ENCODE data around the gene LEKR1.
"Not testable (repeated sequence)": the region's sequence is repeated elsewhere in the genome, so short reads cannot be mapped to it uniquely, and the experiment has no call there.

The LEKR1 gene

DNA sequence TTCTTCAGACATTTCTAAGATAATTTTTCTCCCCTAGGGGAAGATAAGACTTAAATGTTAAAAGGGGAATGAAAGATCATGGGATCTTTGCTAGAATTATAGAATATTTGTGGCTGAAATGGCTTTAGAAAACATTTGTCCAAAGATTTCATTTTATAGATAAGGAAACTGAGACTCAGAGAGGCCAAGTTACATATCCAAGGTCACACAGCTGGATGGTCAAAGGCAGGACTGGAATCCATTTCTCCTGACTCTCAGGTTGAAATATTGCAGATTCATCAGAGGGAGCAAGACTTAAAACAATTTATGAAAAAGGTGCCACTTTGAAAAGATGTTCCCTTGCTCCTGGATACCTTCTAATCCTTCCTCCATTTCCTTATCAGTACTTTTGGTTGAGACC lies 19.5 kb upstream of the LEKR1 start:
- DNase-seq (ENCODE audit: low read depth, low spot score): no peak

DNA sequence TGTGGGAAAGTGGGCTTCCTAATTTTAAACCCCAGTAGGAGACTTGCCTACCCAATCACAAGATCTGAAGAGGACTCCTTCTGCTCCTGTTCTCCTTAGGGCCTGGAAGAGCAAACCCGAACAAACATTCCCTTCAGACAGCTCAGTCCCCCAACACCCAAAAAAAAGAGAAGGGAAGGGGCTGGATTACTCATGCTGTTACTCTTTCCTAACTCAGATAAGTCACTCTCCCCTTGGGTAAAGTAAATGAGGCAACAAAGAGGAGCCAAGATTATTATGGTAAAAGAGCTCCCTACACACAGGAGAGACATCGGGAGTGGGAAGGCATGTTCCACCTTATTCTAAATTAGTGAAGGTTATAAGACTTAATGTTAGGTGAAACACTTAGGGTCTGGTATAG lies 18.1 kb upstream of the LEKR1 start:
- DNase-seq (ENCODE audit: low read depth, low spot score): no peak

DNA sequence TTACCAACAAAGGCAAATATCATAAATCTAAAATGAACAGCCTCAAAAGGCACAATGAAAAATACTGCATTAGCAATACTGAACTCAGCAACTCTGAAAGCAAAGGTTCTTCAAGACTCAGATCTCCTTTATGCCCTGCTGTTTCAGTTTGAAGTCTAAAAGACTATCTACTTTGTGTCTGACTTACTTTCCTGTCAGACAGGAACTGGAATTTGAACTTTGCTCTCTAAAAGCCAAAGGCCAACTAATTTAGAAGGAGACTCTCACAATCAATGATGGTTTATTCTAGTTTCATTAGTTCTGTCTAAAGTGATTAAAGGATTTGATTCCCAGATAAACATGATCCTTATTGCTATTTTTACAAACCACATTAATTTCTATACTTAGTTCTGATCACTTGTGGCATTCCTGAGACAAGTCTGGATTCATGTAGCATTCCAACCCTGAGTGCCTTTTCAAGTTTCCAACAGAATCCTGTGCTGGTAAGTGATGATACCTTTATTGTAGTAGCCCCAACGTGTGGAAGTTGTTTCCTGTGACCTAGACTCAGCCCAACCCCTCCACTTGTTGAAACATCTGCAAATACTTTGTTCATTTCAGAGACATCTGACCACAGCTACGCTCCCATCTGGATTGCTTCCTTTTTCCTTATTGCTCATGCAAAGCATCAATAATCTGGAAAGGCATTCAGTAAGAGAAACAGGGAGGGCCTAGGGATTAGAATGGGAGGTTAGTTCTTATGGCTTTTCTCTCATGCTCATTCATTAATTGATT lies 14.9 kb upstream of the LEKR1 start:
- no peak for DNase-seq (ENCODE audit: low read depth, low spot score)

DNA sequence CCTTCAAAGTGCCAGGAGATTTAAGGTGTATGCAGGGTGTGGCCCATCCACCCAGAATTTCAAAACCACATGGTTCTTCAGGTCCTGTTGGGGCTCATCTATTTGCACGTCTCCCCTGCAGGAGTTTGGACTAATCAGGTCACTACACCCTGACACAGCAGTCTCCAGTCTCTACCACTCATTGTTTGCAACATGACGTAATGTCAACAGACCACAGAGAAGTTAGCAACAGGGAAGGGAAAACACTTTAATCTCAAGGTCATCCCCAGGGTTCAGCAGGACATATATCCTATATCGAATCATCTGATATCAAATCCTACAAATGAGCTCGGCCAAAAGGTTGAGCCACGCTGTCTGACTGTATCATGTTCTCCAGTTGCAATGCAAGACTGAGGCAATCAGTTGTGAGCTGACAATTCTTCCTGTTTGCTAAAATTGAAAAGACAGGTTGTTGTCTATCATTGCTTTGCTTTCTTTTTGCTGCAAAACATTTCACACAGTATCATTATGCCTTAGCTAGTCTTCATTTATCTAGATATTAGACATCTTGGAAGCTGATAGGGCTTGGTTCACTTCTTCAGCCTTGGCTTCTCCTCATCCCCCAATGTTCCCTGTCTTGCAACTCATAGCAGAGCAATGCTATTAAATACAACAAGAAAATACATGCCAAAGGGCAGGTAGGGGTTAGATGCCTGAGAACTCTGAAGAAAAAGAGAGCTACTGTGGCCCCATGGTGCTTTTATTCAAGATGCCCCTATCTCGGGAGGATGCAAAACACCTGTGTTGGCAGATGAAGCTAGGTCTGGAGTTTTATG lies 13.4 kb upstream of the LEKR1 start:
- DNase-seq (ENCODE audit: low read depth, low spot score): no peak

DNA sequence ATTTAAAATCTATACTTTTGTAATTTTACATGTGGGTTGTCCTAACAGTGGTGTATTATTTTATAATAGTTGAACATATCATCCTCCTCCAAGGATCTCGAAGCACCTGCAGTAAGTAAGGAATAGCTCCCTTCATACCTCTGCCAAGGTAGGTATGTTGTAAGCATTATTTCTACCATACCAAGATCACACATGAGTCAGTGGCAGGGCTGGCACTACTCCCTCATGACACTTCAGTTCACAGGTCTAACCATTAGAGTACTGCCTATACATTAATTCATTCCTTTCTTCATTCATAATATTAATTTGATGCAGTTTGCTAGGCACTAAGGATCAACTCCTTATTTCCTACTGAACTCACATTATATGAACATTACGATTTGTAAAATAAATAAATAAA lies 11.9 kb upstream of the LEKR1 start:
- DNase-seq (ENCODE audit: low read depth, low spot score): no peak

DNA sequence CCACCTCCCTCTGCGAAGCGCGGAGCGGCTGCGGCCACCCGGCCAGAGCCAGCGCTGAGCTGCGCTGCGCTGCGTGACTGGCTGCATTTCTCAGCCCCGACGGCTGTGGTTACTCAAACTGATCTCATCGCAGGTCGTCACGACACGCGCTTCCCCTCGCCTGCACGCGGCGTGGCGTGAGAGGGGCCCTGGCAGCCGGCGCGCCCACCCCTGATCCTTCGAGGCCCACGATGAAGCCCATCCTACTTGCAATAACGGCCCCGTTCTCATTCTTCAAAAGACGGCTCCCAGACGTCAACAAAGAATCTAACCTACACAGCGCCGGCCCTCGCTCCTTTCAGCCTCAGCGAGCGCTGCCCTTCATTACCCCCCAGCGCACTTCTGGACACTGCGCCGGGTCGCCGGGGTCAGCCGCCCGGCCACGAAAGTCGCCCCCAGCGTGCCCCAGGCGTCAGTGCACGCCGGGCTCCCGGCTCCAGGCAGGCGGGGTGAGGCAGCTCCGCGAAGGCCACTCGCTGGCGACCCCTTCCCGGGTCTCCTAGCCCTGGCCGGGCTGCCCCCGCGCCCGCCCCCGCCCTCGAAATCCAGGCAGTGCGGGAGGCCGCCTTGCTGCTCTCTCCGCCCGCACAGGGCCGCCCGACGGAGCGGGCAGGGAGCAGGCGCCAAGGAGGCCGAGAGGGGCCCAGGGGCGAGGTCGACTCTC lies 9.9 kb upstream of the LEKR1 start:
- no peak for DNase-seq (ENCODE audit: low read depth, low spot score)

DNA sequence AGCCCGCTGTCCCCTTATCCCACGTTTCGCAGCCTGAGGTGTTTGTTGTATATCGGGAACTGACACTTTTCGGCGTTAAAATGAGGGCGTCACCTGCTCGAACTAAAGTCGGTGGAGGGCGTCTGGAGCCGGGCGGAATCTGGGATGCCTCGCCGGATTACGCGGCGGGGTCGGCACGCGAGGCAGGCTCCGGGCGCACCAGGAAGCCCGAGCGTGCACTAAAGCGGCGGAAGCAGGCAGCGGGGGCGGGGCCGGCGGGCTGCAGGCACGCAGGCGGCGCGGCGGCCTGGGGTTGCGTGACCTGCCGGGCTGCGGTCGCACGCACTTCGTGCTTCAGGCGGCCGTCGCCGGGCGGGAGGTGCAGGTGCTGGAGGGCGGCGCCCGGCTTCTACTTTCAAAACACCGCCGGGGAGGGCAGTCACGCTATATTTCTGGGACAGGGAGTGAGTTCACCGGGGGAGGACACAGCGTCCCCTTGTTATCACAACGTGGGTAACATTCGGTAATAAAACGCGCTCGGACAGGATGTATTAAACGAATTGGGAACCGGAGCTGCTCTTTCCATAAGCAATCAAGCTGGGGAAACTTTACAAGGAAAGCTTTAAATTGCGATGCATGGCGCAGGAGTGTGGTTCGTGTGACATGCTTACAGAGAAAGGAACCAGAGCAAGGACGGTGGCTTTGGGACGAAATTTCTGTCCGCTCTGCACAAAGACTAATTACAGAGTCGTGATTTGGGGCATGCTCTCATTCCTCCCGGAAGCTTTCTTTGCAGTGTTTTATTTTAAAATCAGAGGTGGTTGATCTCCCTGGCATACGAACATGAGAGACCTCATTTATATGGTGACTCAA lies 9.1 kb upstream of the LEKR1 start:
- DNase-seq (ENCODE audit: low read depth, low spot score): no peak

DNA sequence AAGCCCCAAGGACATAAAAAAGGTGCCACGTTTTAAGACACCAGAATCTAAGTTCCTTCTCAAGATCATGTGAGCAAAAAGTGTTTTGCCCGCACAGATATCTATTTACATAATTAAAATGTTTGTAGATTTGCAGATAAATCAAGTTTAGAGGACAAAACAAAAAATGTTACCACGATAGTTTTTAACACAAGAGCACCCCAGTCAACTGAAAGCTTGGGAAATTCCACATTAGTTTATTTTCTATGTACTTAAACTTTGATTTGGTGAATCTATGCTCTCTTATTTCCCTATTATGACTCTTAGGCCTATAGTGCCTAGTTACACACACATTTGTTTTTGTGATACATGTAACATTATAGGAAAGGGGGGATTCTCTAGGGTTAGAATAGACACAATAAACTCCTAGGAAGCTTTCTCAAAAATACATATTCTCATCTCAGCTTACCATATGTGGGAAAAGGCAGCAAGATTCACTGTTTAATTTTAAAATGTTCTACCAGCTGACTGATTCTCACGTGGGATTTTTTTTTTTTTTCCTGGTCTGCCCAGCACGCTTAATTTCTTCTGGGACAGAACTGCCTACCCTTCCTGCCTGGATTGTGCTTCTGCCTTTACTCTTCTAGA lies 8.4 kb upstream of the LEKR1 start:
- DNase-seq (ENCODE audit: low read depth, low spot score): no peak

DNA sequence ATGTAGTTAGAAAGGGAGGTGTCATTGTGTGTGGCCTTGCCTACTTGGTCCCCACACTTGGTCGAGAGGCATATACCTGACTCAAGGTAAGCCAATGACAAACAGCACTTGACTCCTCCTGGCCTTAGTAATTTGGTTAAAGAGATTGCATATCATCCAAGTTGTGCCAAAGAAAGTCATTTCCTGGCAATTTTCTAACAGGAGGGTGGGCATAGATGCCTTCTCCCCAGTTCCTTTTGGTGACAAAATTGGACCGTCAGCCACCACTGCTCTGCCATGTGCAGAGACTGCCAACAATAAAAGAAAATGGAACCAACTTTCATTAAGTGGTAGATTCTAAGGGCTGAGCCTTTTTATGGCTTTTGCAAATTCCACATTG lies 7.9 kb upstream of the LEKR1 start:
- no peak for DNase-seq (ENCODE audit: low read depth, low spot score)

DNA sequence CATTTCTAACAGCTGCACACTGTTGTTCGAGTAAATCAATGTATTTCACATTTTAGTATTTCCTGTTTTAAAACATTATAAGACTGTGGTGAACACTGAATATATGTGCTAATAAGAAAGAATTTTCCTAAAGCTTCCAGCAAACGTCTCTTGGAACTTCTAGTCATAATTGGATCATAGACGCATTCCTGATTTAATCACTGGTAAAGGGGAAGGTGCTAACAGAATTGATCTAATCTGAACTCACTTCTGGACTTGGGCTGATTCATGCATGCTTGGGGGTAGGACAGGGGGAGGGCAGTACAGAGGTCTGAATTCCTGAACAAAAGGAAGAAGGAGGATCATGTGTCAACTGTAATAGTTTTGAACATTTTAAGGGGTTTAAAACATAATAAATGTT lies 7.3 kb upstream of the LEKR1 start:
- DNase-seq (ENCODE audit: low read depth, low spot score): no peak

DNA sequence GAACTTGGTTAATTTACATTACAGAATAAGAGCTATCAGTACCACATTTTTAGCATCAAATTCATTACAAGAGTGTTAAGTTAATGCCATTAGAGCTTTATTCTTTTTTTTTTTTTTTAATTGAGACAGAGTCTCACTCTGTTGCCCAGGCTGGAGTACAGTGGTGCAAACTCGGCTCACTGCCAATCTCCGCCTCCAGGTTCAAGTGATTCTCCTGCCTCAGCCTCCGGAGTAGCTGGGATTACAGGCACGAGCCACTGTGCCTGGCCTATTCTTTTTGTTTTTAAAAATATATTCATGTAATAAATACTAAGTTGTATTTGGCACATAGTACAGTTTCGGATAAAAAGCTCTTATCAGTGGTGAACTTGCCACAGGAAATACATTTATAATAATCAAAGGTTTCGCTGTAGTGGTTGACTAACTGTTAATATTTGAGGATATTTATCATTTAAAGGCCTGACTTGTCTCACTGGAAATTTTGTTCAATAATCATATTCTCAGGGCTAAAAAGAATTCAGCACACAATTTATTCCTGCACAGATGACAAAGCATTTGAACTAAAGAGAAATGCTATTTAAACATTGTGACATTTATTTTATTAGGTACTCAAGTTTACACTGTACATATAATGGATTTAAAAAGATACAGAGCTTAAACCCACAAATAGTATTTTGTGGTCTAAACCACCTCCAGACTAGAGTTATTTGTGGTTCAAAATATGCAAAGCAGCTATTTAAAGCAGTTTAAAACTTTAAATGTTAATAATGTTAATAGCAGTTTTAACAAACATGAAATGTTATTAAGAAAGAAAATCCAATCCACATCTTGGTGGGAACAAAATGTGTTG lies 6.1 kb upstream of the LEKR1 start:
- no peak for DNase-seq (ENCODE audit: low read depth, low spot score)

DNA sequence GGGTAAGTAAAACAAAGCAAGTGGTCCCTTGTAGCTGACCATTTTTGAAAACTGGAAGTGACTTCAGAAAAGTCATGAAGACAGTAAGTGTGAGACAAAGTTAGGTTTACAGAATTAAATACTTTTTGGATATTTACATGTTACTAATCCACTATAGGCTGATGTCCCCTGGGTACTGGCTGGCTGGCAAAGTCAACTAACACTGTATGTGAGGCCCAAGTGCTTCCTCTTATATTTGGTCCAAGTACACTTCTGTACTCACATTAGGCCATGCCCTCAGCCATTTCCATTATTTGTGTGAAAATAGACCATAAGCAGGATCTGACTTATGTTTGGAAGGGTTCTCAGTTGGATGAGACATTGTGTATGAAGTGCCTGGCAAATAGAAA lies 5.5 kb upstream of the LEKR1 start:
- no peak for DNase-seq (ENCODE audit: low read depth, low spot score)

DNA sequence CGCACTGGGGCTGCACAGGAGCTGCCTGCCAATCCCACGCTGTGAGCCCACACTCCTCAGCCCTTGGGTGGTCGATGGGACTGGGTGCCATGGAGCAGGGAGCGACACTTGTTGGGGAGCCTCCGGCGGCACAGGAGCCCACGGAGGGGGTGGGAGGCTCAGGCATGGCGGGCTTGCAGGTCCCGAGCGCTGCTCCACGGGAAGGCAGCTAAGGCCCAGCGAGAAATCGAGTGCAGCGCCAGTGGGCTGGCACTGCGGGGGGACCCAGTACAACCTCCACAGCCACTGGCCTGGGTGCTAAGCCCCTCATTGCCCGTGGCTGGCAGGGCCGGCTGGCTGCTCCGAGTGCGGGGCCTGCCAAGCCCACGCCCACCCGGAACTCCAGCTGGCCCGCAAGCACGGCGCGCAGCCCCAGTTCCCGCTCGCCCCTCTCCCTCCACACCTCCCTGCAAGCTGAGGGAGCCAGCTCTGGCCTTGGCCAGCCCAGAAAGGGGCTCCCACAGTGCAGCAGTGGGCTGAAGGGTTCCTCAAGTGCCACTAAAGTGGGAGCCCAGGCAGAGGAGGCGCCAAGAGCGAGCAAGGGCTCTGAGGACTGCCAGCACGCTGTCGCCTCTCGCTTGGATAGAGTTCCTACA lies 3.4 kb upstream of the LEKR1 start:
- not testable (repeated sequence) for DNase-seq (ENCODE audit: low read depth, low spot score)

DNA sequence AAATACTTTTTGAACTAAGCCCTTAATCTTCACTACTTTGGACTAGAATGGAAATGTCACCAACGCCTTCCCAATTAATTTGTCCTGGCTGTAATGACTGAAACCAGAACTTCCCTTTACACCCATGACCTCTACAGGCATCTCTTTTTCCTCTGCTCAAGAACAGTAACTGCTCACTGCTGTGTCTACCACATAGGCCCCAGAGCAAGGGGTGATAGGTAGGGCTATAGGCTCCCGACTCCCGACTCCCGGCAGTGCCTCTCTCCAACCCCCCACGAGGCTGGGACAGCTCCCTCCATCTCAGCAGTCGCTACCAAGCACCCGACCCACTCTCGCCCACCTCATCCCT lies 384 bp upstream of the LEKR1 start:
- no peak for DNase-seq (ENCODE audit: low read depth, low spot score)

DNA sequence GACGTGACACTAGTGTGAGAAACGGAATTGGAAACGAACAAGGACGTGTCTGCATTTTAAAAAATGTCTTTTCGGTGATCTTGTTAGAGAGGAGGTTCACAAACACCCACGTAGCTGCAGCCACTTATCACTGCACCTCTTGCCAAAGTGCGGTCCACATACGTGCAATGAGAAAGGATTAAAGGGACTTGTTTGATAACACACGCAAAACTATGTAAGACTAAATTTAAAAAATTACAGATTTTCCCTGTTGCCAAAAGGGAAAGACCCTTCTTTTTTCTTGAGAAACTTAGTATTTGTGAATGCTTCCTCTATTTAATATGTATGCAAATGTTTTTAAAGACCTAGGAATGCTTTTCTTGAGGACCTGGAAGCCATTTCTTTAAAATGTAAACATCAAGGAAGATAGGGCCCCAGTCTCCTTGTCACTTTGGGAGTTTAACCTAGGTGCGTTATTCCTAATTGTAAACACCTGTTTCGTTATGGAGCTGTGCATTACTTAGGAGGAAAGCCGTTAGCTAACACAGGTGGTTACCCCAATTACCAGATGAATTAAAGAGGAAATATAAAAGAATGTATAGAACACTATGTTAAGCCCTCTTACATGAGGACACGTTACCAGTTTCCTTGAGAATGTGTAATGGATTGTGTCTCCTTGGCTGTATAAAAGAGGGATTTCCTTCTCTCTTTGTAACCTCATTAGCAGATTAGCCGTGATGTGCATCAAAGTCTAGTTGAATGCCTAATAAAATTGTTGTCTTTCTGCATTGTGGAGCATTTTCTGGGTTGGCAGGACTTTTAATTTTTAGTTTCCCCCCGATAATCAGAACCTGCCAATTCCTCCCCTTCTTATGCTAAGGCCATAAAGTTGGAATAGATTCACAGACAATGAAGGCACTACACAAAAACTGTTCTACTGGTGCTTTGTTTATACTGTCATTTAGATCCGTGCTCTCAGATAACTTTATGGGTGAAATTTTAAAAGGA lies 1.0 kb downstream of the LEKR1 start:
- DNase-seq (ENCODE audit: low read depth, low spot score): no peak

DNA sequence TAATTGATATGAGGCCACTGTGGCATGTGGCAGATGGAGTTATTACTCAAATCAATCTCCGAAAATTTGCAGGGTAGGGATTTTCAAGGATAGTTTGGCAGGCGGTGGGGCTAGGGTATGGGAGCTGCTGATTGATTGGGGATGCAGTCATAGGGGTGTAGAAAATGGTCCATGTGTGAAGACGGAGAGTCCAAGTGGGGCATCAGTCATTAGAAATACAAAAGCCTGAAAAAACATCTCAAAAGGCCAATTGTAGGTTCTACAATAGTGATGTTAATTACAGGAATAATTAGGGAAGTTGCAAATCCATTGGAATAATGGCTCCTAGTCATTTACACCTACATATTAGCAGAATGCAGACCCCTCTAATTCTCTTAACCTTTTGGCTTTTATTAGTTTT lies 4.9 kb downstream of the LEKR1 start:
- DNase-seq (ENCODE audit: low read depth, low spot score): no peak

DNA sequence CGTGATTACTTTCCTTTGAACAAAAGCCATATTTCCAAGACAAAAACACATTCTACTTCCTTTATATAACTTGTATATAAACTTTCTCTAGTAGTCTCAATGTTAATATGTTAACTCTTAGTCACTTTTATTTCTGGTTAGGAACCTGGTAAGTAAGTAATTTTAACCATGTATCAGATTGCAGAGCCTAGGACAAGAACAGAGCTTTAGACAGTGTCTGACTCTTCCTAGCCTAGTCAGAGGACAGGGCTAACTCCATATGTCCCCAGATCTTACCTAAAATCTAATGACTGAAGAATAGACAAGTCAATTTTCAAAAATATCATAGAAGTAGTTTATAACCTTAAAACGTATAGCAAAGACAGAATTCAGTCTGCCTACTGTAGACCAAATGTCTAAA lies 8.3 kb downstream of the LEKR1 start:
- no peak for DNase-seq (ENCODE audit: low read depth, low spot score)

DNA sequence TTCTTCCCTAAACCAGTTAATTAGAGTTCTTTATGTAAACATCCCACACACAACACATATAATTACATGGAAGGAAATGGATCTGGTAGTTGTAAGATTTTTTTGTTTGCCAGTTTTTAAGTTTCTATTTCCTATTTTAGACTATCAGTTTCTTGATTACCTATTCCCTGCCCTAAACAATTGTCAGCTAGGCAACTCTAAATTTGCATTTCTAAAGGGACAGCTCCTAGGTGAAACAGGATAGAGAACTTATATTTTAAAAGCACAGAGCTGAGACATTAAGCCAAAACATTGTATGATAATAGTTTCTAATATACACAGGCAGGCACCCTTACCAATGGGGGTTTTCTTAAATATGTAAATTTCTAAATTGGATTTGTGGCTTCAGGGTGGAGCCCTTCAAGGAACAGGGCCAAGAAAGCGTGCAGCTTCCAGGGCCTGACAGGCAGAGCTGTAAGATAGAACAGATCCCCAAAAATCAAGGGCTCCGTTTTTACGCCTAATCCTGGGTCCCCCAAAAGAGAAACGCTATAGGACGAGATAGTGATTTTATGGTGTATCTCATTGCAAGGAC lies 8.9 kb downstream of the LEKR1 start:
- DNase-seq (ENCODE audit: low read depth, low spot score): no peak
